Measurements from ENCODE around the gene MRPL20. TPM values are rescaled to one million over a fixed set of nuclear protein-coding genes. Genes with fewer than 3 reads are reported as not detected.

MRPL20 gene
- polyA plus RNA-seq, 1 donor from 2014 or later: 204 TPM

GRCh38 chr1:1371746-1372711 lies 35.1 kb downstream of the MRPL20 start:
- H3K79me2 ChIP-seq (replicated peaks; ENCODE audit: insufficient read depth, low read length): no peaks in the 10 kb centered on the region
- H3K36me3 ChIP-seq (ENCODE audit: insufficient read depth, low read length): no peaks in the 10 kb centered on the region
- no peaks in the 10 kb centered on the region for H3F3A ChIP-seq (ENCODE audit: insufficient read depth, low read length, poor library complexity, severe bottlenecking)
- no peaks in the 10 kb centered on the region for H3K27me3 ChIP-seq (ENCODE audit: insufficient read depth, low read depth, low read length)
- no peak overlapping the region for H2AFZ ChIP-seq (ENCODE audit: low read depth, low read length)
- H3K9me2 ChIP-seq (ENCODE audit: insufficient read depth, low read length): no peaks in the 10 kb centered on the region
- no peaks in the 10 kb centered on the region for H4K20me1 ChIP-seq (ENCODE audit: insufficient read depth)
- H3K4me2 ChIP-seq (ENCODE audit: low read length): no peak overlapping the region
- no peak overlapping the region for H3K27ac ChIP-seq (ENCODE audit: low read length)
- TF ChIP-seq RAD21 (conservative IDR thresholded peaks at IDR 0.05) (peak; percentile 59), EP300 (conservative IDR thresholded peaks at IDR 0.05; ENCODE audit: poor library complexity, severe bottlenecking) (no peak), CTCF (IDR thresholded peaks at IDR 0.05; ENCODE audit: poor library complexity, severe bottlenecking) (peak; percentile 79), EZH2 (IDR thresholded peaks at IDR 0.05; ENCODE audit: borderline replicate concordance, insufficient read depth, low read length, poor library complexity, severe bottlenecking) (no peak), SMC3 (conservative IDR thresholded peaks at IDR 0.05; ENCODE audit: poor library complexity) (peak; percentile 73), POLR2AphosphoS5 (IDR thresholded peaks at IDR 0.05) (no peak), TAF1 (IDR thresholded peaks at IDR 0.05; ENCODE audit: low read depth) (no peak), REST (IDR thresholded peaks at IDR 0.05; ENCODE audit: borderline replicate concordance) (no peak)
- no peak overlapping the region for H3K4me3 ChIP-seq (ENCODE audit: low read length)
- H3K9ac ChIP-seq (ENCODE audit: low read length): no peak overlapping the region
- no peaks in the 10 kb centered on the region for H3K9me3 ChIP-seq (ENCODE audit: low read length)

- Histone ChIP-seq H3K4me2 (ENCODE audit: low read length) (no peak overlapping the region), H3K79me2 (replicated peaks; ENCODE audit: insufficient read depth, low read length) (no peaks in the 10 kb centered on the region), H3K4me3 (ENCODE audit: low read length) (no peak overlapping the region), H2AFZ (ENCODE audit: low read depth, low read length) (no peak overlapping the region), H3K27me3 (ENCODE audit: insufficient read depth, low read depth, low read length) (no peaks in the 10 kb centered on the region), H3K9me2 (ENCODE audit: insufficient read depth, low read length) (no peaks in the 10 kb centered on the region), H3K27ac (ENCODE audit: low read length) (no peak overlapping the region), H4K20me1 (ENCODE audit: insufficient read depth) (no peaks in the 10 kb centered on the region), H3K9ac (ENCODE audit: low read length) (no peak overlapping the region), H3K9me3 (ENCODE audit: low read length) (no peaks in the 10 kb centered on the region), H3F3A (ENCODE audit: insufficient read depth, low read length, poor library complexity, severe bottlenecking) (no peaks in the 10 kb centered on the region), H3K36me3 (ENCODE audit: insufficient read depth, low read length) (no peaks in the 10 kb centered on the region)
- TF ChIP-seq SMC3 (conservative IDR thresholded peaks at IDR 0.05; ENCODE audit: poor library complexity) (no peak), REST (IDR thresholded peaks at IDR 0.05; ENCODE audit: borderline replicate concordance) (no peak), CTCF (IDR thresholded peaks at IDR 0.05; ENCODE audit: poor library complexity, severe bottlenecking) (no peak), MXI1 (conservative IDR thresholded peaks at IDR 0.05; ENCODE audit: poor library complexity, severe bottlenecking) (no peak), EZH2 (IDR thresholded peaks at IDR 0.05; ENCODE audit: borderline replicate concordance, insufficient read depth, low read length, poor library complexity, severe bottlenecking) (no peak), POLR2AphosphoS5 (IDR thresholded peaks at IDR 0.05) (no peak), TAF1 (IDR thresholded peaks at IDR 0.05; ENCODE audit: low read depth) (no peak), EP300 (conservative IDR thresholded peaks at IDR 0.05; ENCODE audit: poor library complexity, severe bottlenecking) (no peak), RAD21 (conservative IDR thresholded peaks at IDR 0.05) (no peak)
These were observed 35.7 kb downstream of the MRPL20 start for GRCh38 chr1:1371364-1371745.

All from neural cell (in vitro differentiated cells).